Suprapubic skin (tissue), 4 donors: ENCODE measurements around the gene RASAL1. TPM values are rescaled to one million over a fixed set of nuclear protein-coding genes. Genes with fewer than 3 reads are reported as not detected.

ENCODE experiments used
- DNase-seq, 2 donors: peaks; one replicate each; pipeline ENCODE4 v3.0.0-alpha.2; 2019; ENCODE audit warnings: low spot score in 2 of 2
- H3K27ac ChIP-seq: fragments of 200-600 bp; sonication (generic); one replicate; pipeline ENCODE4 v1.5.1; 2019
- H3K27me3 ChIP-seq: fragments of 200-600 bp; sonication (generic); one replicate; pipeline ENCODE4 v1.5.1; 2019
- H3K36me3 ChIP-seq: fragments of 200-600 bp; sonication (generic); one replicate; pipeline ENCODE4 v1.5.1; 2019
- H3K4me1 ChIP-seq: fragments of 200-600 bp; sonication (generic); one replicate; pipeline ENCODE4 v1.5.1; 2019
- H3K4me3 ChIP-seq: fragments of 200-600 bp; sonication (generic); one replicate; pipeline ENCODE4 v1.5.1; 2019; ENCODE audit warnings: mild to moderate bottlenecking
- H3K9me3 ChIP-seq: fragments of 200-600 bp; sonication (generic); one replicate; pipeline ENCODE4 v1.5.1; 2019
- CTCF ChIP-seq, 2 donors: fragments of 200-600 bp in 1 of 2; fragments of 450-650 bp in 1 of 2; sonication (generic) in 1 of 2; IDR thresholded peaks; one replicate each; pipeline ENCODE4 v1.5.1; 2016 to 2019; ENCODE audit warnings: antibody characterized with exemption in 2 of 2, mild to moderate bottlenecking in 1 of 2, moderate library complexity in 1 of 2
- EP300 ChIP-seq: sonication (generic); formaldehyde crosslinking; IDR thresholded peaks from one replicate; pipeline ENCODE4 v1.6.1; 2017; ENCODE audit warnings: antibody characterized with exemption
- POLR2A ChIP-seq, 2 donors: fragments of 450-650 bp; IDR thresholded peaks; one replicate each; pipeline ENCODE4 v1.6.1; 2017; ENCODE audit warnings: antibody characterized with exemption in 2 of 2, mild to moderate bottlenecking in 2 of 2, moderate library complexity in 2 of 2
- POLR2AphosphoS5 ChIP-seq, 3 donors: sonication (generic); formaldehyde crosslinking; IDR thresholded peaks; one replicate each; pipeline ENCODE4 v1.6.1; 2017; ENCODE audit warnings: antibody characterized with exemption in 3 of 3
- WGBS: methylation state at CpG from one replicate; pipeline ENCODE4 v1.1.5; 2018; 5-methylcytosine and 5-hydroxymethylcytosine counted together
- total RNA-seq, 4 donors: library from RNA; depleted of rRNA; stranded (reverse); fragments of >200 nt; gene quantifications; one replicate each; pipeline ENCODE4 v1.1.0, GENCODE V29; 2016

The RASAL1 gene
- total RNA-seq, 4 donors from 2014 or later, result 19.8 to 39.0 (median 32.5) TPM

- no peak for DNase-seq
- Histone ChIP-seq H3K4me1 (peaks cover 6% of the 10 kb centered on the region), H3K36me3 (no peaks in the 10 kb centered on the region), H3K9me3 (no peaks in the 10 kb centered on the region), H3K4me3 (no peak overlapping the region), H3K27ac (no peak overlapping the region), H3K27me3 (peaks cover 36% of the 10 kb centered on the region)
- WGBS, result 64% methylated on average over 8 of the region's 11 CpGs
- no peak for TF ChIP-seq POLR2AphosphoS5 (IDR thresholded peaks at IDR 0.05)
- no peak for TF ChIP-seq POLR2A (IDR thresholded peaks at IDR 0.05)
- TF ChIP-seq CTCF (IDR thresholded peaks at IDR 0.05), result no peak
- TF ChIP-seq EP300, result no peak
Measured at GRCh38 chr12:113083863-113084435, 51.6 kb downstream of the RASAL1 start.

DNA sequence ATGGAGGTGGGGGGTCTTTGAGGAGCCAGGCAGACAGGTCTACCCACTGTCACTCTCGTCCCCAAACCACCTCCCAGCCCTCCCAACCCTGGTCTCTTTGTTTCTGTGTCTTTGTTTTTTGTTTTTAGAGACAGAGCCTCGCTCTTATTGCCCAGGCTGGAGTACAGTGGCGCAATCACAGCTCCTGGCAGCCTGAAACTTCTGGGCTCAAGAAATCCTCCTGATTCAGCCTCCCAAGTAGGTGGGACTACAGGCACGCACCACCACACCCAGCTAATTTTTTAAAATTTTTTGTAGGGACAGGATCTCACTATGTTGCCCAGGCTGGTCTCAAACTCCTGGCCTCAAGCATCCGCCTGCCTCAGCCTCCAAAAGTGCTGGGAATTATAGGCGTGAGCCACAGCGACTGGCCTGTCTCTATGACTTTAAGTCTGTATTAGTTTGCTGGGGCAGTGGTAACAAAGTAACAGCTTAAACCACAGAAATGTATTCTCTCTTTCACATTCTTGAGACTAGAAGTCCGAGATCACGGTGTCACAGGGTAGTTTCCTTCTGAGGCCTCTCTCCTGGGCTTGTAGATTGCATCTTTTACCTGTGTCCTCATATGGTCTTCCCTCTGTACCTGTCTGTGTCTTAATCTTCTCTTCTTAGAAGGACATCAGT, 52.9 kb downstream of the RASAL1 start:
- no peak for DNase-seq
- H3K4me1 ChIP-seq, result peaks cover 6% of the 10 kb centered on the region
- no peak overlapping the region for H3K27ac ChIP-seq
- 91% methylated on average over 9 of the region's 9 CpGs for WGBS
- TF ChIP-seq POLR2AphosphoS5 (IDR thresholded peaks at IDR 0.05), result no peak
- no peak for TF ChIP-seq POLR2A (IDR thresholded peaks at IDR 0.05)
- no peak for TF ChIP-seq EP300
- TF ChIP-seq CTCF (IDR thresholded peaks at IDR 0.05), result no peak
- H3K27me3 ChIP-seq, result peaks cover 49% of the 10 kb centered on the region
- no peaks in the 10 kb centered on the region for H3K9me3 ChIP-seq
- no peaks in the 10 kb centered on the region for H3K36me3 ChIP-seq
- H3K4me3 ChIP-seq, result no peak overlapping the region

DNA sequence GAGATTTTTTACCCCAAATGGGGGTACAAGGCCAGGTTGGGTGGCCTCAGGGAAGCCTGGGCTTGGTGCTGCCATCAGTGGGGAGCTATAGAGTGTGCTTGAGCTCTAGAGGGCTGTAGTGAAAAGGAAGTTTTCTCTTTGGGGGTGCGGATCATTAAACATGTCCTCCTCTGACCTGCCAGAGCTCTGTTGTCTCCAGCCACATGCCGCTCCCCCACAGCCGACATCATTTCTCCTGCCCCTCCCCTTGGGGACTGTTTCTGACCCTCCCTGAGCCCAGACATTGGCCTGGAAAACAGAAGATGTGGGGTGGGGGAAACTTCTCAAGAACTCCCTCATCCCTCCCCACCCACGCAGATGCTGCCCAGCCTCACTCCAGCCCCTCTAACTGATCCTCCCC, 53.7 kb downstream of the RASAL1 start:
- no peak overlapping the region for H3K4me3 ChIP-seq
- WGBS, result 82% methylated on average over 4 of the region's 4 CpGs
- no peaks in the 10 kb centered on the region for H3K36me3 ChIP-seq
- H3K9me3 ChIP-seq, result no peaks in the 10 kb centered on the region
- TF ChIP-seq POLR2AphosphoS5 (IDR thresholded peaks at IDR 0.05) (no peak), POLR2A (IDR thresholded peaks at IDR 0.05) (no peak), CTCF (IDR thresholded peaks at IDR 0.05) (no peak), EP300 (no peak)
- peaks cover 7% of the 10 kb centered on the region for H3K4me1 ChIP-seq
- H3K27me3 ChIP-seq, result peaks cover 49% of the 10 kb centered on the region
- no peak for DNase-seq
- H3K27ac ChIP-seq, result no peak overlapping the region

DNA sequence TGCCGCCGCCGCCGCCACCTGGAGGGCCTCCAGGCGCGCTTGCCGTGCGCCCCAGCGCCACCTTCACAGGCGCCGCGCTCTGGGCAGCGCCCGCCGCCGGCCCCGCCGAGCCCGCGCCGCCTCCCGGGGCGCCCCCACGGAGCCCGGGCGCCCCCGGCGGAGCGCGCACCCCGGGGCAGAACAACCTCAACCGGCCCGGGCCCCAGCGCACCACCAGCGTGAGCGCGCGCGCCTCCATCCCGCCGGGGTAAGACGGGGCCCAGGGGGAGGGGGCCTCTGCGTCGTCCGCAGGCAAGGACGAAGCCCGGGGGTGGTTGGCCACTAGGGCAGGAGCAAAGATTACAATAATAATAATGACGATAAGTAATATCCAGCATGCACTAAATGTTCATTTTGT, 57.7 kb downstream of the RASAL1 start:
- no peak overlapping the region for H3K27ac ChIP-seq
- no peak overlapping the region for H3K4me3 ChIP-seq
- no peaks in the 10 kb centered on the region for H3K9me3 ChIP-seq
- 11% methylated on average over 4 of the region's 48 CpGs for WGBS
- no peak for DNase-seq
- peaks cover 3% of the 10 kb centered on the region for H3K4me1 ChIP-seq
- peaks cover 48% of the 10 kb centered on the region for H3K27me3 ChIP-seq
- TF ChIP-seq POLR2A (IDR thresholded peaks at IDR 0.05), result no peak
- no peak for TF ChIP-seq CTCF (IDR thresholded peaks at IDR 0.05)
- no peak for TF ChIP-seq EP300
- no peaks in the 10 kb centered on the region for H3K36me3 ChIP-seq

DNA sequence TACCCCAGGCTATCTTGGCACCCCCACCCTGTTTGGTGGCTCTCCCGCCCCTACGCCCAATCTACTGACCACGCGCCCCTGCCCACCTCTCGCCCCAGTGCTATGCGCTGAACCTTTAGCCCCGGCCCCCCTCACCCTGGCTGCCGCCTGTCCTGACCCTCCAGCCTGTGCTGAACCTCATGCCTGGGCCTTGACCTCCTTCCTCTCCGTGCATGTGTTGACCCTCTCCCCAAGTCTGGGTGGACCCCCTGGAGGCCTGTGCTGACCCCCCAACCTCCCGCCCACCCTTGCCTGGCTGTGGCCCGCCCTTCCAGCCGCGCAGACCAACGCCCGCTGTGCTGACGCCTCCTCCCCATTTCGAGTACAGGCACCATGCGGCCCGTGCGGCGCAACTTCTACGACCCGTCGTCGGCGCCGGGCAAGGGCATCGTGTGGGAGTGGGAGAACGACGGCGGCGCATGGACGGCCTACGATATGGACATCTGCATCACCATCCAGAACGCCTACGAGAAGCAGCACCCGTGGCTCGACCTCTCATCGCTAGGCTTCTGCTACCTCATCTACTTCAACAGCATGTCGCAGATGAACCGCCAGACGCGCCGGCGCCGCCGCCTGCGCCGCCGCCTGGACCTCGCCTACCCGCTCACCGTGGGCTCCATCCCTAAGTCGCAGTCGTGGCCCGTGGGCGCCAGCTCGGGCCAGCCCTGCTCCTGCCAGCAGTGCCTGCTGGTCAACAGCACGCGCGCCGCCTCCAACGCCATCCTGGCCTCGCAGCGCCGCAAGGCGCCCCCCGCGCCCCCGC, 58.3 kb downstream of the RASAL1 start:
- H3K9me3 ChIP-seq, result no peaks in the 10 kb centered on the region
- no peak overlapping the region for H3K27ac ChIP-seq
- H3K36me3 ChIP-seq, result no peaks in the 10 kb centered on the region
- DNase-seq, result no peak
- TF ChIP-seq POLR2AphosphoS5 (IDR thresholded peaks at IDR 0.05) (no peak), EP300 (no peak), POLR2A (IDR thresholded peaks at IDR 0.05) (no peak), CTCF (IDR thresholded peaks at IDR 0.05) (no peak)
- 57% methylated on average over 19 of the region's 70 CpGs for WGBS
- H3K4me1 ChIP-seq, result peaks cover 3% of the 10 kb centered on the region
- peaks cover 48% of the 10 kb centered on the region for H3K27me3 ChIP-seq
- no peak overlapping the region for H3K4me3 ChIP-seq
